ENCODE data around the gene GID8. TPM values are rescaled to one million over a fixed set of nuclear protein-coding genes. Genes with fewer than 3 reads are reported as not detected.

The GID8 gene
- total RNA-seq, 1 donor from 2014 or later, result 19.3 TPM

DNA sequence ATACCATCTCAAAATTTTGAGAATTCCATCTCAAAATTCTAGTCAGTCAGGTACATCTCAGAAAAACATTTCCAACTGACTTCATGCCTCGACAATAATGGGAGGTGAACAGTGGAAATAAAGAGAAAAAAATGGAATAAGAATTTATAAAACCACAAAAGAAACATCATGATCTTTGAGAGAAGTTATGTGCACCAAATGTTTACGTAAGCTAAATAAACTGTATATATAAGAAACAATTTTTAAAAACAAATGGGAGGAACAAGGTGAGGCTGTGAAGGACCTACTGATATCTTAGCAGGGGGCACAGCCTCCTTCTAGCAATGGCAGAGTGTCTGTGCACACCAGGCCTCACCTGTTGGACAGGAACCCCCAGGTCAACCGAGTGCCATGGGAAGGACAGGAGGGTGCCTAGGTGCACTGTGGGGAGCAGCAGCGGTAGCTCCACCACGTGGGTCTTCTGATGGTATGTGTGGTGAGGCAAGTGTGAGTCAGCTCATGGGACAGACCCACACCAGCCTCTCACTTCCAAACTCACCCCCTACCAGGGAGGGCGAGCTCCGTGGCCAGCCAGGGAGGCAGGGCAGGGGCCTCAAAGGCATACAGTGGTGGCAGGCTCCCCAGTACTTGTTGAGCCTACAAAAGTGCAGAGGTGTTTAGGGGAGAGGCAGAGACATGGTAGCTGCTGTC is 34.9 kb upstream of the GID8 start:
- ATAC-seq, result no peak
- no peak for DNase-seq (ENCODE audit: low spot score)

DNA sequence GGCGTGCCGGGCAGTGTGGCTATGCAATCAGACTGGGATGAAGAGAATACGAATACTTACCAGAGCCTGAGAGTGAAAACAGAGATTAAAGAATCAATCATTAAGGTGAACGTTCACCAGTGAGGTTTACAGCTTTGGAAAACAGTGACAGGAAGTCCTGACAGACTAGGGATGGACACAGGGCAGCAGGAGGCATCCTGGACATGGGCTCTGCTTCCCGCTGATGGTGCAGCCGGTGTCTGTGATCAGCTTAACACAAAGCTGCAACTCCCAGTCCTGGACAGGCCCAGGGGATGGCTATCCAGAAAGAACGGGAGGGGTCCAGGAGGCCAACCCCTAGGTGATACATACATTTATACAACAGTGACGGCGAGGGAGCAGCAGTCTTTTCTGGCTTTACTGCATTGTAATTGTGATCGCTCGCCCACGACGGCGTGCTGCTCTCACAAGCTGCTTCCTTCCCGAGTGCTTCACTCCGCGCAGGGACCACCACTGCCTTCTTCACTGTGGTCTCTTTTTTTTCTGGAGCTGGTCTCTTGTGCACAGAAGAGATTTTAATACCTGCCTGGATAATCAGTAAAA is 32.3 kb upstream of the GID8 start:
- no peak for DNase-seq (ENCODE audit: low spot score)
- ATAC-seq, result no peak

DNA sequence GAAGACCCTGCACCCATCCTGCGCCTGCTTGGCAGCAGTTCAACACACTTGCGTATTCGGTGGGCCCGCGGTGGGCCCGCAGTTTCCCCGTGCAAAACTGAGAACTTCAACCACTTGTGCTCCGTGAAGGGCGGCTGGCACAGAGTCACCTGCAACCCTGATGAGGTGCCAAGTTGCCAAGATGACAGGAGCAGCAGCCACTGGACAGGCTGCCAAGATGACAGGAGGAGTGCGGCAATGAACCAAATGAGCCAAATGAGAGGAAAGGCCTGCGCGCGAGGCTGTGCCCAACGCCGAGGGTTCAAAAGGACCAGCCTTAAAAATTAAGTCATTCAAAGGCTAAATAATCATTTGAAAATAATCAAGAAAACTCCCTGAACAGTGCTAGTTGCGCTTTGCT is 31.7 kb upstream of the GID8 start:
- peak; percentile 85 for DNase-seq (ENCODE audit: low spot score)
- ATAC-seq, result peak; percentile 86

DNA sequence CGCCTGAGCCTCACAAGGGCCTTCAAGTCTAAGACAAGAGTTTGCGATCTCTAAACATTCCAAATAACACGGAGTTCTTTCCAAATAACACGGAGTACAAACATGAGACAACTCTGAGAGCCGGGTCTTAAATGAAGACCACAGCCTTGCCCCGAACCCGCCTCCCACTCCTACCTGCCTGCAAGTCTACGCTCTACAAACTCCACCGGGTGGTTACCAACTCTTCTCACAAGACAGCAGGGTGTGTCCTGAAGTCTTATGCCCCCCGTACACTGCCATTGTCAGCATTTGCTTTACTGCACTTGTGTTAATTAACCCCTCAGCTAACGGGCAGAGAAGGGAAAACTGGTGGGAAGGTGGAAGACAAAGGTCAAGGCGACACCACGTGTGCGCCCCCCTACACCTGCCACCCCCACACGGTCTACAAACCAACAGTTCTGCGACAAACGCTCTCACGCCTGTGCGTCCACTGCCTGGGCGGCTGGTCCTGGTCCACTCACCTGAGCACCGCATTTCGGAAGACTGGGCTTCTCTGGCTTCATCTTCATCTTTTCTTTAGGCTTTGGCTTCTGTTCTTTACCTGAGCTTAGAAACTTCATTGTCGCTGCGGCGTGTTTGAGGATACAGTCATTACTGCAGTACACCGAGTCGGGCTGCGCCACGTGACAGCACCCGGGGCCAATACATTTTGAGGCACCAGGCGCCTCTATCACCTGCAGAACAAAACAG is 31.1 kb upstream of the GID8 start:
- ATAC-seq (peak; percentile 8), DNase-seq (ENCODE audit: low spot score) (no peak)

DNA sequence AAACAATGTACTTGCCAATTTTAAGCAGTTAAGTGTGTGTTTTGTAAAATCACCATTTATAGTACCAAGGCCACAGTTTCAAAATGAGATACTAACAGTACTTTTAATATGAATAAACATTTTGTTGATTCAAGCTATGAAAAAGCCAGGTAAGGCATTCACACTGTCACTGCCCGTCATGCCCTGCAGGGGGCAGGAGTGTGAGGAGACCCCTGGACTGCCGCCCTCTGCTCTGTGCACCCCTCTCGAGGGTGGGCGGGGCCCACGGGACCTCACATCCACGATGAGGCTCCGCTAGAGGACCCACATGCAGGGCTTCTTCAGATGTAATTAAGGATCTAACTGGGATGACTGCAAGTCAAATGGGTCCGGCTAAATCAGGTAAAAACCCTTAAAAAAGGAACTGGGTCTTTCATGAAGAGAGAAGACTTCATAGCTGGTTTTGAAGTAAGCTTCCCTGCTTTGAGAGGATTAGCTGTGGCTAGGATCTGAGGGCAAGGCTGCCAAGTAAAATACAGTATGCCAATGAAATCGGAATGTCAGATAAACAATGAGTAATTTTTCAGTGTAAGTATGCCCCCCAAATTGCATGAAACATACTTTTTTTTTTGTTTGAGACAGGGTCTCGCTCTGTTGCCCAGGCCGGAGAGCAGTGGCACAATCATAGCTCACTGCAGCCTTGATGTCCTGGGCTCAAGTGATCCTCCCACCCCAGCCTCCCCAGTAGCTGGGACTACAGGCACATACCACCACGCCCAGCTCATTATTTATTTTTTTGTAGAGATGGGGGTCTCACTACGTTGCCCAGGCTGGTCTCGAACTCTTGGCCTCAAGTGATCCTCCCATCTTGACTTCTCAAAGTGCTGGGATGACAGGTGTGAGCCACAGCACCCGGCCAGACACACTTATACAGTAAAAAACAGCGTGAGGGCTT is 30.3 kb upstream of the GID8 start:
- peak; percentile 30 for ATAC-seq
- DNase-seq (ENCODE audit: low spot score), result no peak

DNA sequence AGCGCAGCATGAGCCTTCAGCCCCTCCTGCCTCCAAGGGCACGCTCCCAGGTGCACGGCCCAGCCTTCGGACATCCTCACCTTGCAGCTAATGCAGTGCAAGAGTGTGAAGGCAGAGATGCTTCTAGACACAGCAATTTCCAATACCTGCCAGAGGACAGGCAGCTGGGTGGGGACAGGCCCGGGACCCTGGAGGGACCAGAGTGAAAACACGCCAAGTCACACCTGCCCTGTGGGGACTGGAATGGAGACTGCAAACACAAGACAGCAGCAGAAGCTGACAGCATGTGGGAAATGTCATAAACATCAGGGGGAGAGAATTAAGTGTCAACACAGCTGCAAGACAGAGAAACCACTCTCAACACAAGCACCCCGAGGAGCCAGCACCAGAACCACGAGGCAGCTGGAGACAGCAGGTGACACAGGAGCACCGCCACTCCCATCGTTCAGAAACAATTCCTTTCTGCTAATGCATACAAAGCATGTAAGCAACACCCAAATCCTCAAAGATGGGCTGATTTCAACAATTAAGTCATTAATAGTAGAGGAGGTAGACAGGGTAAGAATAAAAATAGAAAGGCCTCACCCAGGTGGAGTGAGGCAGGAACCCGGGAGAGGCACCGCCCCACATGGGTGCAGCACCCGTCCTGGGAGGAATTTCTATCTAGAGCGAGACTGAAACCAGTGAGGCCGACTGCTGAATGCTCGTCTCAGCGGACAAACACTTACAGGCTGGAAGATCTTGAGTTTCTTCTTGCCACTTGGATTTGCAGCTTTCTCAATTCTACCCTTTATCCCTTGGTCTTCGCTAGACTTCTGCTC is 28.8 kb upstream of the GID8 start:
- ATAC-seq (no peak), DNase-seq (ENCODE audit: low spot score) (no peak)

DNA sequence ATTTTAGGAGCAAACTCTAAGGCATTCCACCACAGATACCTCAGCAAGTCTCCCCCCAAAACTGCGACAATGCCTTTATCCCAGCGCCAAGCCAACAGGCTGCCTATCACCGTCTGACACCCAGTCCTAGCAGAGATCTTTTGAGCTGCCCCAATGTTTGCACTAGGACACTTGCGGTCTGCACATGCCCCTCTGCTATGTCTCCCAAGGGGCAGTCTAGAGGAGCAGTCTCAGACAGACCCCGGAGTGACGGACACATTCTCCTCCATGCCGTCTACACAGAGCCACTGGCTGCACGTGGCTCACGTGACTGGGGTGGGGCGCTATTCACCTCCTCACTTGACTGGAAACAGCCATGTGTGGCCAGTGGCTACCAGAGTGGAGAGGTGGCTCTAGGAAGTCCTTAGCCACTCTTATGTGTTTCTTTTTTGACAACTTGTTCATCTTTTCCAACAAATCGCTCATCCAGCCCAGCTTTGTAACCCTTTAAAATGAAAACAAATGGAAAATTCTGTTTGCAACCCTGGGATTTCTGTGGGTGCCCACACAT is 27.7 kb upstream of the GID8 start:
- DNase-seq (ENCODE audit: low spot score) (no peak), ATAC-seq (no peak)

DNA sequence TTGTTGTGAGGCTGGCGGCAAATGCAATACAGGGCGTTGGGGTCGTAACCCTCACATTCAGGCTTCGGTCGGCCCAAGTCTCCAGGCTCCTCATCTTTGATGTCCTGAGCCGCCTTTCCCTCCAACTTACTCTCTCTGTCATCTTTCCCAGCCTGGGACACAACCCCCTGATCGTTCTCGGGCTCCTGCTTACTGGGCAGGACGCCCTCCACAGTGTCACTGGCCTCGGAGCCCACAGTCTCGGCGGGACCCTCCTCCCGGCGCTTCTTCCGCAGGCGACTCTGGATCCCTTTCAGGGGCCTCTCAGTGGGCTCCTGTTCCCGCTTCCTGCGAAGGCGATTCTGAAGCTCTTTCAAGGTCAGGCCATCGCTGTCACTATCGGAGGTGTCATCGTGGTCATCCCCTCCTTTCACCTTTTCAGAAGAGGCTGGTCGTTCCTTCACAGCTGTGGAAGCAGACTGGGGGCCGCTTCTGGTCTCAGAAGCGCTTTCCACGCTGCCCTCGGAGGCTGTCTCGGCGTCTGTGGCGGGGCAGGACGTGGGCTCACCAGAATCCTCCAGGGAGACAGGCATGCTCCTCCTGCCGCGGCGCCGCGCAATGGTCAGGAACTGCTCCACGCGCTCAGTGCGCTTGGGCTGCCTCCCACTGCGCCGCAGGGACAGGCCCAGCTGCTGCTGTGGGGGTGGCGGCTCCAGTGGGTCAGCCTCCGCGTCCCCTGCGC is 27.0 kb upstream of the GID8 start:
- DNase-seq (ENCODE audit: low spot score), result no peak
- no peak for ATAC-seq

DNA sequence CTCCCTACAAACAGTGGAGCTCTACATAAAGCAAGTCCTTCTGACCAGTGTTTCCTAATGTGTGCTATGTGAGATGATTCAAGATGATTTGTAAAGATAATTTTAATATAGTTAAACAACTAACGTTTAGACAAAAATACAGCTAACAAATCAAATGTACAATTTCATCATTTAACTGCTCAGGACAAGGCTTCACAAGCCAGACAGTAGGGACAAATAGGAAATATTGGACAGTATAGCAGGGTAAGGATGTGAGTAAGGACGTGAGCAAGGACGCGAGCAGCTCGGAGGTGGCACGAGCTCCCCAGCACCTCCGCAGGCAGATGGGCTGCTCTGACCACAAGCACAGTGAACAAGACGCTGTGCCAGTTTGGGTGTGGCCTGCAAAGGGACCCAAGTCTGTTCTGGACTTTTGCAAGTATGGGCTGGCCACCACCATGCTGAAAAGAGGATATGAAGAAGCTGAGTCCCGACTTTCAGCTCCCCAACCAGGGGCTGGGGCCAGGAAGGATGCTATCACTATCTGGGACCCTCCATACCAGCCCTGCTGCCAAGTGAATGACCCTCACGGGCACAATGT is 26.2 kb upstream of the GID8 start:
- ATAC-seq (no peak), DNase-seq (ENCODE audit: low spot score) (no peak)

DNA sequence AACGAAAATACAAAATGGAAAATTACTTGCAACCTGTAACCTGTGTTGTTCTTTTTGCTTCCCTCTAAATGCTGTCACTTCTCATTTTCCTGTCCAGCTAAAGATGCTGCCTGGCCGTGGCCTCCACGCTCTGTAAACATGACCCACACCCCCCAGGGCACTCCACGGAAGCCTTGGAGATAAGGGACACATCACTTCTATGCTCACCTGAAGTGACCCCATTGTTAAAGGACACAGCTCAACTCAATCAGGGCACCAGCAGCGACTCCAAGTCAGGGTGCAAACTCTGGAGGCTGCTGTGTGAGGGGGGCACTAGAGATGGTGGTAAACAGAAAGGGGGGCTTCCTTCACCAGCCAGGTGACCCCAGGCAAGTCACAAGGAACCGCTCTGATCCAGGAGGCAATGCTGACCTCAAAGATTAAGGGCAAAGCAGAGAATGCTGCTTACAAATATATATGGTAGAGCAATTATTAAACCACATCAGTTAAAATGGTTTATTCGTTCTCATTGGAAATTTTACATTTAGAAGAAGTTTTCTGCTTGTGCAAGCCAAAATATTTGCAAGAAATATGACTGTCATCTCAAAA is 24.8 kb upstream of the GID8 start:
- ATAC-seq (no peak), DNase-seq (ENCODE audit: low spot score) (no peak)

DNA sequence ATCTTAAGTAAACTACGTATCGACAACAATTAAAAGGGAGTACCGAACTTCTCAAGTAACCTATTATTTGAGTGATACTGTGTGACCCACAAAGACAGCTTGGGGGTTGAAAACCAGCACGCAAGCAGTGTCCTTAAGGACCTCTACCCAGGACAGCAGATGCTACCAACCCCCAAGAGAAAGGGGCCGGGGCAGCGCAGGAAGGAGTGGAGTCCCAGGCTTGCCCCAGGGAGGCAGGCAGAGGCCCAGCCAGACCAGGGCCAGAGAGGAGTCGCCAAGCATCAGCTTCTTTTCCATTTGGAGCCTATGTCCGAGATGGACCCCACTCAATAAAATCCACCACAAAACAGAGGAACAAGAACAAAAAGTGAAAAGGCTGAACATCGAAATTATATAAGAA is 23.5 kb upstream of the GID8 start:
- ATAC-seq (no peak), DNase-seq (ENCODE audit: low spot score) (no peak)

DNA sequence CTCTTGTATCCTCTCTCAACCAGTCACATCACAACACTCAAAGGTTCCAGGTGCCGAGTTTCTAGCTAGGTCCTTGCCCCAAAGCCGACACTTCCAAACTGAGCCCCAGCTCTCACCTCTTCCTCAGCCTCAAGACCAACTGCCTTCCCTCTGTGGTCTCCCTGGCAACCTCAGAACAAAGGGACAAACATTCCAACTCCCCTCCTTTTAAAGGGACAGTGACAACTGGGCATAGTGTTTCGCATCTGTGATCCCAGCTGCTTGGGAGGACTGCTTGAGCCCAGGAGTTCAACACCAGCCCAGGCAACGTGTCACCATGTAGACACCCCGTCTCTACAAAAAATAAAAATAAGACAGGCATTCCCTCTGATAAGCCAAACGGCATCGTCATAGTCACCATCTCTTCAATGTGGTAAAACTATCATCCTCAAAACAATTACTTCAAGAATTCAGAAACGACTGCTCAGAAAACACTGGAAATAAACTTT is 22.9 kb upstream of the GID8 start:
- no peak for DNase-seq (ENCODE audit: low spot score)

DNA sequence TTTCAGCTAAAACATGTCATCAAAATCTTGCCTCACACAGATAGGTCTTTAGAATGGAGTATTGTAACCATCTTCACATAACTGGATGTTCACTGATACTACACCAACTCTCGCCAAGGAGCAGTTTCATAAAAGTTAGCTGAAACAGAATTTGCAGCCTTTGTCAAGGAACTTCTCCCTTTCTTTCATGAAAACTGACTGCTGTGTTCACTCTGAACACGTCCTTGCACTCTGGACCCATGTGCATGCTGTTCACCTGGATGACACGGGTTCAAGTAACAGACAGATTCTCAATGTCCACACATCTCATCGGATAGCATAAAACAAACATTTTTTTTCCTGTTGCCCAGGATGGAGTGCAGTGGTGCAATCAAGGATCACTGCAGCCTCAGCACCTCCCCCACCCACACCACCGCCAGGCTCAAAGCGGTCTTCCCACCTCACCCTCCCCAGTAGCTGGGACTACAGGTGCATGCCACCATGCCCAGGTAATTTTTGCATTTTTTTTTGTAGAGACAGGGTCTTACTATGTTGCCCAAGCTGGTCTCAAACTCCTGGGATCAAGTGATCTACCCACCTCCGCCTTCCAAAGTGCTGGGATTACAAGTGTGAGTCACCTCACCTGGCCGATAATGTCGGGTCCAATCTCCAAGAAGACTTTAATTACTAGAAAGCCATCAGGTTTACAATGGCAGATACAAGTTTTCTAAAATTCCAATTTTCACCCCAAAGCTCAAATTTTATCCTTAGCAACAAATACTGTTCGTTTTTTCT is 21.1 kb upstream of the GID8 start:
- peak; percentile 72 for ATAC-seq
- DNase-seq (ENCODE audit: low spot score), result no peak

More for the DNA sequence above, 22.9 kb upstream of the GID8 start:
- ATAC-seq, result peak; percentile 13

DNA sequence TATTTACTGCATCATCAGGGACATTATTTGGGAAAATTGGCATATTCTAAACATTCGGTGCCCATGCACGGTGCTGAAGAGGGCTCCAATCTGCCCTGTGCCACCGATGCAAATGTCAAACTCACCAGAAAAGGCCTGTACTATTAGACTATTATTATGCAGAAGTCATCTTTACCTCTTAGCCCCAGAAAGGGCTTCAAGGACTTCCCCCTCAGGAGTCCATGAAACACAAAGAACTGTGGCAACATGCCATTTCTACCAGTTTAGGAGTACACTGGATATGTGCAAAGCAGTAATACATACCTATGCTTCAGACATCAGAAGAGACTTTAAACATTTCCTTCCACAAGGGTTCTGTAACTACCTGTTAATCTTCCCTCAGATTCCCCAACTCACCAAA is 20.2 kb upstream of the GID8 start:
- DNase-seq (ENCODE audit: low spot score), result no peak
- ATAC-seq, result no peak

DNA sequence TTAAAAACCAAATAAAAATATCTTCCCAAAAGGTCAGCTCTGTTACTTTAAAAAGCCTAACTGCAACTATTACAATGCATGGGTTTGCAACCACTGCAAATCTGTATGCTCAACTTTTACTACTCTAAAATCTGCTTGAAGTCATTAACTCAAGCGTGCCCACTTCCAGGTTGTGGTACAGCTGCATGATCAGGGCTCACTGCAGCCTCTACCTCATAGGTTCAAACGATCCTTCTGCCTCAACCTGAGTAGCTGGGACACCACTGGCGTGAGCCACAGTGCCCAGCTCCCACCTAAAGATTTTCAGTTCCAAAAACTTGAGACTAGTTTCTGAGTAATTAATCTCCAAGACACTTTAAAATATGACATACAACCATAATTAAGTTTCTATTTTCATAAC is 19.8 kb upstream of the GID8 start:
- no peak for DNase-seq (ENCODE audit: low spot score)
- ATAC-seq, result no peak

DNA sequence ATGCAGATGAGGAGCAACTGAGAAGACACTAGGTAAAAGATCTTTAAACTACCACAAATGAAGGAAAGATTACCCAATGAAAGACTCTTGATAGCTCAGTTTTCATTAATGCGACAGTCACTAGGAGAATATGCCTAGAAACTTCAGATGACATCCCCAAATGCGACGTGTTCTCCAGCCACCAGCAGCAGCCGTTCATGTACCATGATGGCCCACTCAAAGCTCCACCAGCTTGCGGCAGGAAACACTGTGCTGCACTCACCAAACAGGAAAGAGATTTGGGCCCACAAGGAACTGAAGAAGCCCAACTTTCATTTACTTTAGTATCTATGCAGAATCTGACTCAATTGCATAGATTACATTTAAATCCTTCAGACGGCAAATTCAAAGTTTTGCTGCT is 19.1 kb upstream of the GID8 start:
- ATAC-seq (no peak), DNase-seq (ENCODE audit: low spot score) (no peak)

DNA sequence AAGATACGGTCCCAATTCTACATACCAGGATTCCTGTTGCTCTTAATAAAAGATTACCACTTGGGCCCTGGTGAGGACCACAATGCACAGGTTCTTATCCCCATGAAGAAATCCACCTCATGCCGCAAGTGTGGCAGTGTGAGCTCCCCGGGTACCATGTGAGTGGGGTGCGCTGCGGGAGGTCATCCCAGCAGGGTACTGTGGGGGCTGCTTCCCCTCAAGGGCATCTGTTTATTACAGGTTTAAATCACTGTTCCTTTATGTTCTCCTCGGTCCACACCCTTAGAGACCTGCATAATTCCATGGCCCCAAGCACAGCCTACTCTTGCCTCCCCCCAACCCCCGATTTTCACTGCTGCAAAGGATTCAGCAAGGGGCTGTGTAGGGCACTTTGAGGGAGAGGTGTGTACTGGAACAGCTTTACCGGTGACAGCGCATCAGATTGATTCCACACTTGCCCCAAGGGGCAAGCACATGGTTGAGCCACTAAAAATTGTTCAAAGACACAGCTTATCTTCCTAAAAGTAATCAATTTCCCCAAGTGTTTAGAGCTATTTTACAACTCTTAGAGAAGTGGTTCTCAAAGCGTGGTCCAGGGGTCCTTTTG is 17.8 kb upstream of the GID8 start:
- DNase-seq (ENCODE audit: low spot score), result no peak
- ATAC-seq, result no peak
